Measurements from ENCODE around the gene MACF1.
"Not testable (repeated sequence)": the region's sequence is repeated elsewhere in the genome, so short reads cannot be mapped to it uniquely, and the experiment has no call there.

The MACF1 gene

GRCh38 chr1:39494671-39495410 lies 290.3 kb downstream of the MACF1 start:
- H3K27ac ChIP-seq (ENCODE audit: low read depth, low read length) = no peak overlapping the region
- H3K27me3 ChIP-seq (ENCODE audit: control insufficient read depth, insufficient read depth, low read length) = peaks cover 47% of the 10 kb centered on the region
- H3K36me3 ChIP-seq (ENCODE audit: control insufficient read depth, insufficient read depth, low read length) = no peaks in the 10 kb centered on the region
- H3K9ac ChIP-seq (ENCODE audit: low read depth, low read length) = no peak overlapping the region
- no peaks in the 10 kb centered on the region for H3K4me1 ChIP-seq (ENCODE audit: control insufficient read depth, insufficient read depth, low read length)
- H3K4me3 ChIP-seq (ENCODE audit: low read depth, low read length) = no peak overlapping the region
- no peaks in the 10 kb centered on the region for H3K9me3 ChIP-seq (ENCODE audit: control insufficient read depth, insufficient read depth, low read length)

- not testable (repeated sequence) for H3K9ac ChIP-seq (ENCODE audit: low read depth, low read length); H3K4me1 ChIP-seq (ENCODE audit: control insufficient read depth, insufficient read depth, low read length); H3K36me3 ChIP-seq (ENCODE audit: control insufficient read depth, insufficient read depth, low read length); H3K9me3 ChIP-seq (ENCODE audit: control insufficient read depth, insufficient read depth, low read length); H3K4me3 ChIP-seq (ENCODE audit: low read depth, low read length); H3K27ac ChIP-seq (ENCODE audit: low read depth, low read length)
- H3K27me3 ChIP-seq (ENCODE audit: control insufficient read depth, insufficient read depth, low read length) = peaks cover 31% of the 10 kb centered on the region
Measured at GRCh38 chr1:39496520-39496919, 292.0 kb downstream of the MACF1 start.

GRCh38 chr1:39497585-39497984 lies 293.1 kb downstream of the MACF1 start:
- H3K27ac ChIP-seq (ENCODE audit: low read depth, low read length) = no peak overlapping the region
- no peak overlapping the region for H3K4me3 ChIP-seq (ENCODE audit: low read depth, low read length)
- H3K9me3 ChIP-seq (ENCODE audit: control insufficient read depth, insufficient read depth, low read length) = no peaks in the 10 kb centered on the region
- no peaks in the 10 kb centered on the region for H3K4me1 ChIP-seq (ENCODE audit: control insufficient read depth, insufficient read depth, low read length)
- H3K36me3 ChIP-seq (ENCODE audit: control insufficient read depth, insufficient read depth, low read length) = no peaks in the 10 kb centered on the region
- H3K9ac ChIP-seq (ENCODE audit: low read depth, low read length) = no peak overlapping the region
- peaks cover 21% of the 10 kb centered on the region for H3K27me3 ChIP-seq (ENCODE audit: control insufficient read depth, insufficient read depth, low read length)

GRCh38 chr1:39498096-39498710 lies 293.7 kb downstream of the MACF1 start:
- not testable (repeated sequence) for H3K4me3 ChIP-seq (ENCODE audit: low read depth, low read length); H3K27ac ChIP-seq (ENCODE audit: low read depth, low read length); H3K36me3 ChIP-seq (ENCODE audit: control insufficient read depth, insufficient read depth, low read length); H3K9me3 ChIP-seq (ENCODE audit: control insufficient read depth, insufficient read depth, low read length); H3K9ac ChIP-seq (ENCODE audit: low read depth, low read length); H3K4me1 ChIP-seq (ENCODE audit: control insufficient read depth, insufficient read depth, low read length)
- H3K27me3 ChIP-seq (ENCODE audit: control insufficient read depth, insufficient read depth, low read length) = peaks cover 15% of the 10 kb centered on the region

GRCh38 chr1:39498821-39499220 lies 294.3 kb downstream of the MACF1 start:
- H3K9ac ChIP-seq (ENCODE audit: low read depth, low read length); H3K4me1 ChIP-seq (ENCODE audit: control insufficient read depth, insufficient read depth, low read length); H3K27ac ChIP-seq (ENCODE audit: low read depth, low read length); H3K4me3 ChIP-seq (ENCODE audit: low read depth, low read length); H3K36me3 ChIP-seq (ENCODE audit: control insufficient read depth, insufficient read depth, low read length); H3K27me3 ChIP-seq (ENCODE audit: control insufficient read depth, insufficient read depth, low read length); H3K9me3 ChIP-seq (ENCODE audit: control insufficient read depth, insufficient read depth, low read length): not testable (repeated sequence)

GRCh38 chr1:39499668-39500067 lies 295.2 kb downstream of the MACF1 start:
- no peaks in the 10 kb centered on the region for H3K9me3 ChIP-seq (ENCODE audit: control insufficient read depth, insufficient read depth, low read length)
- no peak overlapping the region for H3K4me3 ChIP-seq (ENCODE audit: low read depth, low read length)
- 0 out of 2 replicates have a peak, but pooled peaks cover under 1% of the 10 kb centered on the region for H3K27me3 ChIP-seq (ENCODE audit: control insufficient read depth, insufficient read depth, low read length)
- H3K4me1 ChIP-seq (ENCODE audit: control insufficient read depth, insufficient read depth, low read length) = no peaks in the 10 kb centered on the region
- no peak overlapping the region for H3K9ac ChIP-seq (ENCODE audit: low read depth, low read length)
- H3K27ac ChIP-seq (ENCODE audit: low read depth, low read length) = no peak overlapping the region
- H3K36me3 ChIP-seq (ENCODE audit: control insufficient read depth, insufficient read depth, low read length) = no peaks in the 10 kb centered on the region

- H3K4me1 ChIP-seq (ENCODE audit: control insufficient read depth, insufficient read depth, low read length) = no peaks in the 10 kb centered on the region
- H3K9ac ChIP-seq (ENCODE audit: low read depth, low read length) = no peak overlapping the region
- no peak overlapping the region for H3K27ac ChIP-seq (ENCODE audit: low read depth, low read length)
- no peaks in the 10 kb centered on the region for H3K27me3 ChIP-seq (ENCODE audit: control insufficient read depth, insufficient read depth, low read length)
- no peaks in the 10 kb centered on the region for H3K36me3 ChIP-seq (ENCODE audit: control insufficient read depth, insufficient read depth, low read length)
- H3K9me3 ChIP-seq (ENCODE audit: control insufficient read depth, insufficient read depth, low read length) = no peaks in the 10 kb centered on the region
- no peak overlapping the region for H3K4me3 ChIP-seq (ENCODE audit: low read depth, low read length)
Measured at GRCh38 chr1:39500862-39501389, 296.4 kb downstream of the MACF1 start.

- Histone ChIP-seq H3K4me3 (ENCODE audit: low read depth, low read length) (no peak overlapping the region), H3K27me3 (ENCODE audit: control insufficient read depth, insufficient read depth, low read length) (no peaks in the 10 kb centered on the region), H3K9me3 (ENCODE audit: control insufficient read depth, insufficient read depth, low read length) (no peaks in the 10 kb centered on the region), H3K4me1 (ENCODE audit: control insufficient read depth, insufficient read depth, low read length) (no peaks in the 10 kb centered on the region), H3K36me3 (ENCODE audit: control insufficient read depth, insufficient read depth, low read length) (no peaks in the 10 kb centered on the region), H3K27ac (ENCODE audit: low read depth, low read length) (no peak overlapping the region), H3K9ac (ENCODE audit: low read depth, low read length) (no peak overlapping the region)
Measured at GRCh38 chr1:39501666-39502065, 297.2 kb downstream of the MACF1 start.

- H3K4me1 ChIP-seq (ENCODE audit: control insufficient read depth, insufficient read depth, low read length); H3K27ac ChIP-seq (ENCODE audit: low read depth, low read length); H3K36me3 ChIP-seq (ENCODE audit: control insufficient read depth, insufficient read depth, low read length); H3K9ac ChIP-seq (ENCODE audit: low read depth, low read length); H3K4me3 ChIP-seq (ENCODE audit: low read depth, low read length); H3K9me3 ChIP-seq (ENCODE audit: control insufficient read depth, insufficient read depth, low read length); H3K27me3 ChIP-seq (ENCODE audit: control insufficient read depth, insufficient read depth, low read length): not testable (repeated sequence)
Measured at GRCh38 chr1:39504436-39504835, 299.9 kb downstream of the MACF1 start.

- no peaks in the 10 kb centered on the region for H3K27me3 ChIP-seq (ENCODE audit: control insufficient read depth, insufficient read depth, low read length)
- H3K36me3 ChIP-seq (ENCODE audit: control insufficient read depth, insufficient read depth, low read length) = no peaks in the 10 kb centered on the region
- H3K9me3 ChIP-seq (ENCODE audit: control insufficient read depth, insufficient read depth, low read length) = no peaks in the 10 kb centered on the region
- no peaks in the 10 kb centered on the region for H3K4me1 ChIP-seq (ENCODE audit: control insufficient read depth, insufficient read depth, low read length)
- H3K27ac ChIP-seq (ENCODE audit: low read depth, low read length) = no peak overlapping the region
- H3K4me3 ChIP-seq (ENCODE audit: low read depth, low read length) = no peak overlapping the region
- H3K9ac ChIP-seq (ENCODE audit: low read depth, low read length) = no peak overlapping the region
Measured at GRCh38 chr1:39505289-39505688, 300.8 kb downstream of the MACF1 start.

GRCh38 chr1:39507230-39507928 lies 302.9 kb downstream of the MACF1 start:
- Histone ChIP-seq H3K4me3 (ENCODE audit: low read depth, low read length) (no peak overlapping the region), H3K27ac (ENCODE audit: low read depth, low read length) (no peak overlapping the region), H3K4me1 (ENCODE audit: control insufficient read depth, insufficient read depth, low read length) (no peaks in the 10 kb centered on the region), H3K27me3 (ENCODE audit: control insufficient read depth, insufficient read depth, low read length) (no peaks in the 10 kb centered on the region), H3K9ac (ENCODE audit: low read depth, low read length) (no peak overlapping the region), H3K9me3 (ENCODE audit: control insufficient read depth, insufficient read depth, low read length) (no peaks in the 10 kb centered on the region), H3K36me3 (ENCODE audit: control insufficient read depth, insufficient read depth, low read length) (no peaks in the 10 kb centered on the region)
